ACHN (cell line): ENCODE data around the gene CDH13.

Source experiments
- DNase-seq: peaks from one replicate; pipeline ENCODE4 v3.0.0-alpha.2; 2015
- in situ Hi-C: cut with HindIII; loops from 2 replicates; pipeline ENCODE4 v1.10.0; 2017; ENCODE audit warnings: low sequenced_read_pairs, low pct_ligation_motif_present, low pct_unique_long_range_greater_than_20kb

The CDH13 gene

DNA sequence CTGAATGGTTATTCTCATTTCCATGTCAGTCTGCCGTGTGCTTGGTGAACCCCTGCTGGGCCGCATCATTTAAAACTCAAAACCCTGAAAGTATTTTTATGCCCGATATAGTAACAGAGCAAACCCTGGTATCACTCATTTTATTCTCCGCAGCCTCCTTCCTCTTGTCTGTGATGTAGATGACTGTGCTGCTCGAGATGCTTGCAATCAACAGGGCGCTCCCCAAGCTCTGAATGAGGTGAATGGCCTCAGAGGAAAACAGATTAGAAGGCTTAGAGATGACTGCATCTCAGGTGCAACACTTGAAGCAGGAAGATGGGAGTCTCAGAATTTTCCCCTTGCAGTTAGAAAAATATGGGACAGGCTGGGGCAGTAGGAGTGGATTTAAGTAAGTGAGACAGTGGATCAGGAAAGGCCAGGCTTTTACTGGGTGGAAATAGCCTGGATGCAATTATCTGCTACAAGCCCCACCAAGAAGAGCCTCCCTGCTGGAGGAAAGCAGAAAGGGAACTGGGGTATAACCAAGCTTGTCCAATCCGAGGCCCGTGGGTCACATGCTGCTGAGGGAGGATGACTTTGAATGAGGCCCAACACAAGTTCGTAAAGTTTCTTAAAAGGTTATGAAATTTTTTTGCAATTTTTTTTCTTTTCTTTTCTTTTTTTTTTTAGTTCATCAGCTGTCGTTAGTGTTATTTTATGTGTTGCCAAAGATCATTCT, 166.9 kb downstream of the CDH13 start:
- in situ Hi-C loops: no loop called here
- DNase-seq: no peak

DNA sequence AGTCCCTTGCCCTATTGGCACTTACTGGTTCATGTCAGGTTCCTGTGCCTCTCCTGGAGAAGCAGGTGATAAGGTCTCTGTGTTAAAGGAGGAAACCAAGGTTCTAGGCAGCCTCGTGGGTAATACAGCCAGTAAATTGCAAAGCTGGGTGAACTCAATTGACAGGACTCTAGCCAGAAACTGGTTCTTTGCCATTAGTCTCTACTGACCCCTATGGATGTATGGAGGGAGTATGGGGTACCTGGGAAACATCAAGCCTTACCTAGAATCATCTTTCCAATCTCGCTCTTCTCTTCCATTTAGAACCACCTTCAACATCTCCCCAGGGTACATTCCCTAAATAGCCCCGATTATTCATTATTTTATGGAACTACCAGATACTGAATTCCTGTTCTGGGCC, 169.3 kb downstream of the CDH13 start:
- DNase-seq: no peak
- in situ Hi-C loops: no loop called here

DNA sequence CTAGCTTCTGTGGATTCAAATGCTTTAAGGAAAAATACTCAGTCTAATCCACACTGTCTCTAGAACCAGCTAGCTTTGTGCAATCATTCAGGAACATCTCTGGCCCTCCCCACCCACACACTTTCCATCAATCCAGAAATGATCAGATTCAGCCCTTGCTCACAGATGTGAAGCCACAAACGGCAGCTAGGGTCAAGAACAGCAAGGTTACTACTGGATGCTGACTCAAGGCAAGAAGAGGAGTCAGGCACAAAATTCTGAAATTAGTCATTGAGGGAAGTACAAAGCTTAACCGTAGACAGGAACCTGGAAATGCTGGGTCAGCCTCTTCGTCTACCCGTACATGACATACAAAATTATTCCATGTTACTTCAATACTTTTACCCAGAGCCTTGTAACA, 174.6 kb downstream of the CDH13 start:
- in situ Hi-C loops: no loop called here
- DNase-seq: no peak

DNA sequence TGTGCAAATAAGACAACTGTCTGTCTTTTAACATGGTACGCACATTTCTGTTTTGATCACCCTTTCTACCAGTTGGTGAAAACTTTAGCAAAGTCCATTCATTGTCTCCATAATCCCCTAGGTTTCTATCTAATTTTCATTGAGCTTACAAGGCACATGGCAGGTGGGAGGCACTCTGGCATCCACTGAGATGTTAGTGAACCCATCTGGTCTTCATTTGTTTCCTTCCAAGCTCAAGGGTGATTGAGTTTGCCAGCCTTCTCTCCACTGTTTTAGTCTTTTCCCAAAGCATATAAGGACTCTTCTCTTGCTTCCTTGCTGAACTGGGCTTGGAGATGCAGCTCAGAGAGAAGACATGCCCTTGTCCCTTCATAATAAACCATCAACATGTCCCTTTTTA, 179.1 kb downstream of the CDH13 start:
- in situ Hi-C loops: no loop called here
- DNase-seq: no peak

DNA sequence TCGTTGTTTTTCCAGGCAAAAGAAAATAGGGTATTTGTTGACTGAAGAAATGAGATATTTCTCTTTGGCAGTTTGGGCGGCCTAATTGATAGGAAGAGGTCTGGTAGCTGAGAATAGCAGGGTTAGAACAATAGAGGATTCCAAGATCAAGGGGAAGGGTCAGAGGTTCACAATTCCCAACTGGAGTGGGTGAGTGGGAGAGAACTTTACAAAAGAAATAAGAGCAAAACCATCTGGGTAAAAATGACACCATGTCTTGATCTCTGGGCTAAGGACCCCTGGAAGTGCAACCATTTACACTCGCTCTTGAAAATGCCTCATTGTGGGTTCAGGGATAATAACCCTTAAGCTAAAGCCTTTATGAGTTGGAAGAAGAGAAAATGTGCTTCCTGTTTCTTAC, 180.5 kb downstream of the CDH13 start:
- DNase-seq: no peak
- in situ Hi-C loops: no loop called here

DNA sequence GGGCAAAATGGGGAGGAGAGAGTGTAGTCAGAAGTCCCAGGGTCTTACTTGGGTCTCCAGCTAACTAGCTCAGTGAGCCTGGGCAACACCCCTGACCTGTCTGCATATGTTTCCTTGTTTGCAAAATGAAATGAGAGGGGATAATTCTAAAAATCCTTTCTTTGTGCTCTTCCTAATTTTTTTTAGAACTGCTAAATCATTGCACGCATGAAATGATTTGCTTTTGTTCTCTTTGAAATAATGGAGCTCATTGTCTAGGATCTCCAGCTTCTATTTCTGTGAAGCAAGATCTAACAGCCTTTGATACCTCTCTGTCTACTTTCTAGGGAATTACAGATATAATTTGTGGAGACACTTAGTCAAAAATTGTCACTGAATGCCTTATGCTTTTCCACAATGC, 181.3 kb downstream of the CDH13 start:
- in situ Hi-C loops: no loop called here
- no peak for DNase-seq

DNA sequence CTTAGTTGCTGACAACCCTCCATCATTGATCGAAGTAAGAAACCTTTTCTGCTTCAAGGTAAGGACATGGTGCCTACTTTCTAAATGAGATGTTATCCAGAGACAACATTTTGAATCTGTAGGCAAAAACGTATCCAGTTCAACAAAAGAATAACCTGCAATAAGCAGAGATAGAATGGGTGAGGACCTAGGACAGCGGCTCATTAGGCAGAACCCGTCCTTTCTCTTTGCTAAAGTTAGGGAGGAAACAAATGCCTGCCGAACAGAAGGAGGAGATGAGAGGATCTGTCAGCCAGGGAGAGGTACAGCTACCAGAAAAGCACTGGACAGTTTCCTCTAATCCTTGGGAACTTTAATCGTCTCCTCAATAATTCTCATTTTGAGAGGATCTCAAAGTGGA, 183.3 kb downstream of the CDH13 start:
- no peak for DNase-seq
- in situ Hi-C loops: no loop called here

DNA sequence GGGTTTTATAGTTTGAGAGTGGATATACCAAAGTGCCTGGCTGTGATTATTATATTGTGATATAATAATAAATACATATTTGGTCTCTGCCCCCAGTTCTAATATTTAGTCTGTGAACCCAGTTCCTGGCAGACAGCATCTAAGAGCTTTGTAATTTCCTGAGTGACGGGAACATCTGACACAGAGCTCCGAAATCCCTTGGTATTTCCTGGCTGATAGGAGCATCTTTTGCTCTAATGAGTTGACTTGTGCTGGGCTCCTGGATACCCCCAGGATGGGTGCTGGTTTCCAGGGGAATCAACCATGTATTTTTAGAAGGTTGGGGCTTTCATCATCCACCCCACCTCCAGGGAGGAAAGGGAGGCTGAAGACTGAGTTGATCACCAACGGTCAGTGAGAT, 187.3 kb downstream of the CDH13 start:
- in situ Hi-C loops: no loop called here
- DNase-seq: no peak

DNA sequence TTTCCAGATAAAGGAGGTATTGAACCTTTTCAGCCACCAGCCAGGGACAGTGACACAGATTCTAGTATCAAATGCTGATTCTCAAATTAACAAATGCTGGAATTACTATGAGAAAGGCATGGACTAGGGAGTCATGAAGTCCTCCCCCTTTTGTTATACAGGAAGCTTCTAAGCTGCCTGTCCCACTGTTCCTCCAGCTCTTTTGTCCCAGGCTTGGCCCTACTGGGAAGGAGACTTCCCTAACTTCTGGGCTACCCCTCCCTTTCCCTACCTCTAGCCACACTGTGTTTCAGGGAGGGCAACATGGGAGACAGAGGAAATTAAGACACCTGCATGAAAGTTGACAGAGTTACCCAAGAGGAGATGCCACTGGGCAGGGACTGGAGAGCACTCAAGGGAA, 192.5 kb downstream of the CDH13 start:
- no peak for DNase-seq
- in situ Hi-C loops: no loop called here

DNA sequence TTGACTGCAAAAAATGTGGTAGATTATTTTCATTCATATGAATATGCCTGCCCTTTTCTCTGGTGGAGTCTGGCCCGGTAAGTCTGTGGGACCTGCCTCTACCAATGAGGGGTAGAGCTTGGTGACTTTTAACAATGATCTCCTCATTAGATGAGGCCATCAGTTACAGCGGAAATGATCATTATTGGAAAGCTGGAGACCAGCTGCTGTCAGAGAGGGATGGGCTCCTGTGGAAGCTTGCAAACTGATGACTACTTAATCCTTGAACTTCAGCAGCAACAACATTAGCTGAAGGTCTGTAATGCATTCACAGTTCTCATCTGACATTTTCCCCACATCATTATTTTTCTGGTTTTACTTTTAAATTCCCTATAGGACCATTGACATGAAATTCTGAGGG, 194.1 kb downstream of the CDH13 start:
- in situ Hi-C loops: no loop called here
- no peak for DNase-seq

DNA sequence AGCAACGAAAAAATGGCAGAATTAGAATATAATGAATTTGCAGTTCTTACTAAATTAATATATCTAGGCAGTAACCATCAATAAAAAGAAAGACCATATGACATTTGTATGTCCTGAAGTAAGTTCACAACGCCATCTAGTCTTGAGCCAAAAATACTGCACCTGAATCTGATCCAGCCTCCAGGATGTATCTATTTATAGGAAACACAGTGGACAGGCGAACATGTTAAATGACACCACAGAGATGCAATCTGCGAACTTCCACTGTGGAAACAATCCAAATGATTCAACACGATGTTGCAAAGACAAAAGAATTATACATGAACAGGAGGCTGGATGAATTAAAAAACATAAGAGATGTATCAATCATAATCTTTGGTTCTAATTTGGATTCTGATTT, 197.6 kb downstream of the CDH13 start:
- in situ Hi-C loops: no loop called here
- DNase-seq: no peak

DNA sequence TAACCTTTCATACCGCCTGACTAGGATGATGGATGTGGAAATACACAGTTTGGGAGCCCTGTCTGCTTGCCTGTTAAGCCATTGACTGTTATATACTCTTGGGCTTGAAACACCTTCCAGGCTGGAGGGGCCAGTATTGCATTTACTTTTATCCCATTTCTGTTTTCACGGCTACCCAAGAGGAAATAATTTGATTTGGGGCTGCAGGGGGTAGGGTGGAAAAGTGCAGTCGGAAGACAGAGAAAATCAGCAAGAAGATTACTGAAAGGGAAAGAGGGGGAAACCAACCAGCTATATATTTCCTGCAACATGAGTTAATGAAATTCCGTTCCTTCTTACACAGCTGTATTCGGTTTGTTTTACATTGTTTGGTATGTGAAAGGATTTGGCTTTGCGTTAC, 202.5 kb downstream of the CDH13 start:
- DNase-seq: no peak
- in situ Hi-C loops: no loop called here

DNA sequence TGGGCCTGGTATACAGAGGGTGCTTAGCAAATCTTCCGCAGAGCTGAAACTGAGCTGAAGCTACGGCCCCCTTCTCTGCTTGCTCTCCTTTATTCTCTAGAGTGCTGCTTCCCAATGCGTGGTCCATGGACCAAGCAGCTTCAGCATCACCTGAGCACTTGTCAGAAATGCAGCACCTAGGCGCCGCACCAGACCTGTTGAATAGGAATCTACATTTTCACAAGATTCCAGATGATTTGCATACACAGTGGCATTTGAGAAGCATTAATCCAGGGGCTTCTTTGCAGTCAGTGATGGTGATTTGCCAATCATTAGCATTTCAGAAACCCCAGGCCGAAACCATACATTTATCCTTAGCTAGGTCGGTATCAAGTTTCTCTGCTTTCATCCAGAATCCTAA, 204.2 kb downstream of the CDH13 start:
- DNase-seq: no peak
- in situ Hi-C loops: no loop called here

DNA sequence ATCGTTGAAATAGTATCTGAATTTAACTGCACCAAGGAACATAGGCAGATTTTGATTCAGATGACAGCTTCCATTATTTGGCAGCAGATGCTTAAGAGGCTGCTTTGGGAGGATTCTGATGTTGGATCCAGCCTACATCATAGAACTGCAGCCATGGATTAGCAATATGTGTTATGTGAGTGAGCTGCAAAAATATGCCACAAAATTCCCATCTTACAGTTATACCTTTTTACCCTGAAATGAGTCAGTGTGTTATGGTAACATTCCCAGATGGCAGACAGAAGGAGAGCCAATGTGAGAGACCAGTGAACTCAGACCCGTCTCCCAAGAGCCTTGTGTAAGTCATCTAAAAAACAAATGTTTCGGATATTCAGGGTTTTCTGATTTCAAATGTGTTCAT, 206.1 kb downstream of the CDH13 start:
- in situ Hi-C loops: no loop called here
- DNase-seq: no peak

DNA sequence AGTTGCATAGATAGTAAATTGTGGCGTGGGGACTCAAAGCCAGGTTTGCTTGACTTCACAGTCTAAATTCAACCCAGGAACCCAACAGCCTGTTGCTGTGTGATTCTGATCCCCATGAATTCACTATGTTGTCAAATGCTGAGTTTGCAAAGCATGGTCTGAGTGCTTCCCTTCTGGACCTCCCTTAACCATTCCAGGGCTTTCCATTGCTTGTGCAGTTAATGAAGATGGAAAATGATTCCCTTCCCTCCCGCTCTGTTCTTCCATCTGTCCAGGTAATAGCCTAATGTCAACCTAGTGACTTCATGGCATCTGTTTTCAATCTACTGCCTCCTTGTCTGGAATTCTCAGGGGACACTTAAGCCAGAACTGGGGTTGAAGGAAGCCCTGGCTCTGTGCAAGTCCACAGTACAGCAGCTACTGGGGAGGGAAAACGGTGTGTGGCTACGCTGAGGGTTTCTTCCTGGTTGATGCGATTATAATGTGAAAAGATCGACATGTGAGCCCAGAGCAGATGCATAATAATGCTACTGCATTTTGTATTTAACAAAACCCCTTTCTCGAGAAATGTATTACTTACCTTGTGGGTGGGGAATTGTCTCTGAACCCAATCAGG, 206.7 kb downstream of the CDH13 start:
- in situ Hi-C loops: no loop called here
- no peak for DNase-seq

DNA sequence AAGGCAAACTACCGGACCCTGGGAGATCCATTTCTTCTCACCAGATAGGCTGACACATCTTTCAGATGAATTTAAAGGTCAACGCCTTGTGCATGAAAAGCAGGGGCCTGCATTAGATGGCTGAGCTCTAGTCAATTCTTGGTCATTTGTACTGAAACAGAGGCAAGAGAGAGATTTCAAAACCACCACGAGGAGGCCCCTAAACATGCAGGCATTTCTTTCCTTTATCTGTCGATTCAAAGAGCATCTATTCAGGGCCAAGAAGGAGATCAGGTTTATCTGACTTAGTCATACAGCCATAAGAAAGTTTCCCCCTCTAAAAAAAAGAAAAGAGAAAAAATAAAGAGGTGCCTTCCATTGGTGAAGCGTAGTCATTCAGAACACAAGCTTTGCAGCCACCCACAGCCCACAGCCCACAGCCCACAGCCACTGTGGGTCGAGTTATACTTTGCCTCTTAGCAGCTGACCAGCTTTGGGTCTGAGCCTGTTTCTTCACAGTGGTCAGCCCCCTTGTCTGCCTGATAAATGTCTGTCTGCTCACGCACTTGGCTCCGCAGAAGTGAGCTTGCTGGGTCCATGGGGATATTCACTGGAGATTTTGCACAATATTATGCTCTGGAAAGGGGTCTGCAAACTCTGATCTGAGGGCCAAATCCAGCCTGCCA, 207.5 kb downstream of the CDH13 start:
- in situ Hi-C loops: no loop called here

DNA sequence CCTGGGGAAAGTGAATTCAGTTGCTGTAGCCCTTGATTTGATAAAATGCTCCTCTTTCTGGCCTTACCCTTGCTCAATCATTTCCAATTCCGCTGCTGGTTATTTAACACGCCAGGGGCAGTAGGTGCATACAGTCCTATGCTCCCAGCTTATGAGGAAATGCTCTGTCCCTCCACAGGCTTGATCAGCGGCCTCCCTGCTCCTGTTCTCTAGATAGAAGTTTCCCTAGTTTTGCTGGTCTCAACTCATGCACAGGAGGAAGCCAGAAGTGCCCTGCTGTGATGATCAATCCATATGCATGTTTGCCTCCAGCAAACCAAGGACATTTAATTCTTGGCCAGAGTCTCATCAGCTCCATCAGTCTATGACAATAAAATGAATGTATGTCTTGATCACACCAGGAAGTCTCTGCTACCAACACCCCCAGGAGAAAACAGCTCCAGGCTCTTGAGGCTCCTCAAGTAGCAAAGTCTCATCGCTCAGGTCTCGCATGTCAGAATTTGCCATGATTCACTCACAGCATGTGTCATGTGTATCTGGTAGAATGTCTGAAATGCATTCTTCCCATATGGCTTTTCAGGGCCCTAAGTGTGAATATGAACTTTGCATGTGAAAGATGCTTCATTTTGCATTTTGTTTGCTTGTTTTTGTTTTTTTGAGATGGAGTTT, 208.9 kb downstream of the CDH13 start:
- DNase-seq: no peak

More for the DNA sequence above, 207.5 kb downstream of the CDH13 start:
- DNase-seq: no peak

DNA sequence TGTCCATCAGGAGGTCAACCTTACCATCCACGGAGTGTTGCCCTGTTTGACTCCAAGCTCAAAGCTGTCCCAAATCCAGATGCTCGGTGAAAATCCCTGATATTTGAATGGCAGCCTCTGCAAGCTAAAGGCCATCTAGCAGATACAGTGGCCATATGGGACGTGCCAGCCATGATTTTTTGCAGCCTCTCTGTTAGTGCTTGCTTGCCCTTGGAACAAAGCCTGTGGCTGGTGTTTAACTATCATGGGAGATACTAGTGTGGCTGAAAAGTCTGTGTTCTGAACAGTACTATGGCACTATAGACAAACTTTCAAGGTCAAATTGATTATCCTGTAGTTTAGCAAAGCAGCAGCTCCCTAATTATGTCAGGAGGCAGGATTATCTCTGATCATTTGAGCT, 214.3 kb downstream of the CDH13 start:
- DNase-seq: no peak
- in situ Hi-C loops: no loop called here

More for the DNA sequence above, 208.9 kb downstream of the CDH13 start:
- in situ Hi-C loops: no loop called here

DNA sequence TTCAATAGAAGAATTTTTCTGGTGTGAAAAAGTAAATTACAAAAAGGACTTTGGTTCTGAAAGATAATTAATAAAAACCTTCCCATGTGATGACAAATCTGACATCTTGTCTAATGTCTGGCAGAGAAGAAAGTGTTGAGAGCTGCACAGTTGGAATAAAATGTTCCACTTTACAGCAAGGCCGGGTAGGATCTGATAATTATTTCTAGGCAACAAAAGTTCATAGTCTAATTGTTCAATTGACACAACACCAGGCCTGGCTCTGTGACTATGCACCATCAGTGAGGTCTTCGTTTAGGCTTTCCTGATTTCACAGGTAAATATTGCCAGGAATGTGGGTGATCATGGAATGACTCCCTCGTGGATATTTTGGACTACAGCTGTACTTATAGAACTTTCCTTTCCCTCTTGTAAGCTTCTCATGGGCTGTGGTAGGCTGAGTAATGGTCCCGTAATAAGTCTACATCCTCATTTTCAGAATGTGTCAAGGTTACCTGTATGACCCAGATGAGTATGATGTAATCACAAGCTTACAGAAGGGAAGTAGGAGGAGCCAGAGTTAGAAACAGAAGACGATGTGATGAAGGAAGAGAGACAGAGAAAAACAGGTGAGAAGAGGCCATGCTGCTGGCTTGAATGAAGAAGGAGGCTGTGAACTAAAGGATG, 217.0 kb downstream of the CDH13 start:
- no peak for DNase-seq
- in situ Hi-C loops: no loop called here
